Thymus (tissue), 11 donors: ENCODE data around the gene PRRT1B. TPM values are rescaled to one million over a fixed set of nuclear protein-coding genes. Genes with fewer than 3 reads are reported as not detected.

Source experiments
- DNase-seq, 9 donors: peaks; one replicate each; pipeline ENCODE4 v3.0.0-alpha.2; 2013; ENCODE audit warnings: low spot score in 9 of 9, low read depth in 6 of 9, missing footprints in 1 of 9
- H3K27ac ChIP-seq, 2 donors: one replicate each; pipeline ENCODE4 v1.5.1; 2013; ENCODE audit warnings: control low read depth in 1 of 2, low read depth in 1 of 2, low read length in 1 of 2, mild to moderate bottlenecking in 1 of 2, moderate library complexity in 1 of 2
- H3K27me3 ChIP-seq, 2 donors: one replicate each; pipeline ENCODE4 v1.5.1; 2013; ENCODE audit warnings: low read length in 1 of 2; ENCODE audit not compliant: control insufficient read depth in 2 of 2, insufficient read depth in 1 of 2
- H3K36me3 ChIP-seq, 2 donors: one replicate each; pipeline ENCODE4 v1.5.1; 2013; ENCODE audit warnings: low read length in 1 of 2, mild to moderate bottlenecking in 1 of 2, moderate library complexity in 1 of 2; ENCODE audit not compliant: control insufficient read depth in 2 of 2, insufficient read depth in 2 of 2
- H3K4me1 ChIP-seq, 2 donors: one replicate each; pipeline ENCODE4 v1.5.1; 2013; ENCODE audit warnings: low read length in 2 of 2; ENCODE audit not compliant: control insufficient read depth in 2 of 2, insufficient read depth in 2 of 2
- H3K4me3 ChIP-seq, 2 donors: one replicate each; pipeline ENCODE4 v1.5.1; 2013; ENCODE audit warnings: low read length in 2 of 2, control low read depth in 1 of 2, mild to moderate bottlenecking in 1 of 2
- H3K9me3 ChIP-seq, 2 donors: one replicate each; pipeline ENCODE4 v1.5.1; 2013; ENCODE audit warnings: low read length in 1 of 2, mild to moderate bottlenecking in 1 of 2; ENCODE audit not compliant: control insufficient read depth in 2 of 2, insufficient read depth in 1 of 2
- WGBS: extraction: QIAGEN DNeasy Blood & Tissue Kit; methylation state at CpG from one replicate; pipeline ENCODE4 v1.1.7; 2013; 5-methylcytosine and 5-hydroxymethylcytosine counted together
- polyA plus RNA-seq: library from polyadenylated mRNA; stranded (reverse); fragments of 200-250 nt; gene quantifications from one replicate; pipeline ENCODE4 v1.2.3, GENCODE V29; 2013
- total RNA-seq: library from RNA; stranded (reverse); fragments of 120-200 nt; gene quantifications from one replicate; pipeline ENCODE4 v1.2.4, GENCODE V29; 2013
- donor health status: healthy.

Gene PRRT1B
- total and polyA plus RNA-seq, 2 donors, result not detected

DNA sequence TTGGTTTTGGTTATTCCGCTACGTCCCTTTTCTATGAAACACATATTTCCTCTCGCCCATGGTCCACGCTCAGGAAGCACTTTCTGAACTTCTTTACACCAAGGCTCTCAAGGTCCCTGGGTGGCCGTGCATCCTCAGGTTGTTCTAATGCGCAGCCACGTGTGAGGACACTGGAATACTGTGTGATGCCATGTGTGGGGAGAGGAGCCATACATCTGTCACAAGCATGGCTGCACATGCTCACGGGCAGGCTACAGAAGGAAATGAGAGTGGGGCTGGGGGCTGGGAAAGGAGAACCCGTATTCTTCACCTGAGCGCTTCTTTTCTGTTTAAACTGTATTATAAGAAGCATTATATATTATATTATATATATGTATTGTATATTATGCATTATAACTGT lies 36.7 kb downstream of the PRRT1B start:
- peaks cover 26 to 53% of the 10 kb centered on the region in 2 donors for H3K4me1 ChIP-seq

GRCh38 chr9:131582466-131583336 lies 37.4 kb downstream of the PRRT1B start:
- Histone ChIP-seq H3K4me3 (no peak overlapping the region), H3K36me3 (peaks cover 51 to 66% of the 10 kb centered on the region in 2 donors), H3K4me1 (peaks cover 26 to 47% of the 10 kb centered on the region in 2 donors), H3K27ac (no peak overlapping the region), H3K9me3 (no peaks in the 10 kb centered on the region), H3K27me3 (no peaks in the 10 kb centered on the region)
- DNase-seq, result no peak
- 96% methylated on average over 27 of the region's 27 CpGs for WGBS

More for the DNA sequence above, 36.7 kb downstream of the PRRT1B start:
- Histone ChIP-seq H3K27ac (no peak overlapping the region), H3K4me3 (no peak overlapping the region), H3K9me3 (no peaks in the 10 kb centered on the region), H3K36me3 (peaks cover 48 to 65% of the 10 kb centered on the region in 2 donors), H3K27me3 (no peaks in the 10 kb centered on the region)
- 98% methylated on average over 10 of the region's 10 CpGs for WGBS
- DNase-seq, result no peak

GRCh38 chr9:131583337-131583645 lies 38.0 kb downstream of the PRRT1B start:
- H3K27ac ChIP-seq, result no peak overlapping the region
- no peak for DNase-seq
- no peaks in the 10 kb centered on the region for H3K27me3 ChIP-seq
- no peak overlapping the region for H3K4me3 ChIP-seq
- no peaks in the 10 kb centered on the region for H3K9me3 ChIP-seq
- peaks cover 24 to 41% of the 10 kb centered on the region in 2 donors for H3K4me1 ChIP-seq
- 97% methylated on average over 5 of the region's 5 CpGs for WGBS
- peaks cover 57 to 64% of the 10 kb centered on the region in 2 donors for H3K36me3 ChIP-seq

DNA sequence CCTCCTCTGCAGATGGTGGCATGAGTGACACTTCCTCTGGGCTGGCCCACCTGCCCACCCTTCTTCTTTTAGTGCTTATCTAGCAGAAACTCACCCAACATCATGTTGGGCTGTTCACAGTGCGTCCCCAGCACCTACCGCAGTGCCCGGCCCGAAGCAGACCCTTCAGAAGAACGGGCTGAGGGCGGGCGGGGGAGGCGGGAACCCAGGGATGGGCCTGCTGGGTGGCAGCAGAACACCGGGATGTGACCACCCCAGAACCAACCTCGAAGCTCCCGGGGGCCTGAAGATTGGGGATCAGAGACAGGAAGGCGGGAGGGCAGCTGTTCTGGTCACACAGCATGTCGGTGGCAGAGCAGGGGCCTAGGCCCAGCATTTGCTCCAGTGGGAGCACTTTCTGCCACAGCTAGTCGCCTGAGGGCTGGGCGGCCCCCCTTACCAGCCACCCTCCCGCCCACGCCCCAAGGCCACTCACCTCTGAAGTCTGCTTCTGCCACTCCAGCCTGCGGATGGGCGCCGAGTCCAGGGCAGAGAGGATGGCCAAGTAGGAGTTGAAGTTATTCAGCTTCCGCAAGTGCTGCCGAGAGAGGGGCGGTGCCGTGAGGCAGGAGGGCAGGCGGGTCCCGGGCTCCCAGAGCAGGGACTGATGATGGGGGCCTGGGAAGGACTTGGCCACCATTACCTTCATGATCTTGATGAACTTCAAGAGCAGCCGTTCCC lies 38.7 kb downstream of the PRRT1B start:
- WGBS, result 94% methylated on average over 27 of the region's 27 CpGs

GRCh38 chr9:131584858-131585257 lies 39.5 kb downstream of the PRRT1B start:
- peaks cover 61 to 69% of the 10 kb centered on the region in 2 donors for H3K36me3 ChIP-seq
- 85% methylated on average over 7 of the region's 7 CpGs for WGBS
- peak overlapping the region; percentile 32 to 69 for H3K27ac ChIP-seq
- peaks cover 15 to 25% of the 10 kb centered on the region in 2 donors for H3K4me1 ChIP-seq
- peak in 1 of 9 donors; percentile 12 for DNase-seq
- no peaks in the 10 kb centered on the region for H3K27me3 ChIP-seq
- H3K4me3 ChIP-seq, result no peak overlapping the region
- no peaks in the 10 kb centered on the region for H3K9me3 ChIP-seq

More for the DNA sequence above, 38.7 kb downstream of the PRRT1B start:
- DNase-seq, result no peak
- Histone ChIP-seq H3K36me3 (peaks cover 61 to 69% of the 10 kb centered on the region in 2 donors), H3K27me3 (no peaks in the 10 kb centered on the region), H3K27ac (no peak overlapping the region), H3K9me3 (no peaks in the 10 kb centered on the region), H3K4me1 (peaks cover 20 to 34% of the 10 kb centered on the region in 2 donors), H3K4me3 (no peak overlapping the region)

DNA sequence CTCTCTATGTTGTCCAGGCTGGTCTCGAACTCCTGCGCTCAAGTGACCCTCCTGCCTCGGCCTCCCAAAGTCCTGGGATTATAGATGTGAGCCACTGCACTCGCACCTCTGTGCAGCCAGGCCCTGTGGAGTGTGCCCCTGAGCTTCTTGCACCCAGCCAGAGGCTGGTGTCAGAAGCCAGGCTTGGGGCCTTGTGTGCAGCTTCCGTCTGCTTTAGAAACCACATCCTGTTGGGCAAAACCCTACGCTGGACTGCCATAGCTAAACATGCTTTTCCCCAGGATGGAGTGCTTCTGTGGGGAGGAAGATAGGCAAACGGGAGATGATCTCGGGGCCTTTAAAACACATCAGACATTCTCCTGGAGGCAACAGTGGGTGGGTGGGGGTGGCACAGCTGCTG lies 40.1 kb downstream of the PRRT1B start:
- Histone ChIP-seq H3K36me3 (peaks cover 61 to 67% of the 10 kb centered on the region in 2 donors), H3K27me3 (no peaks in the 10 kb centered on the region), H3K4me3 (no peak overlapping the region), H3K9me3 (no peaks in the 10 kb centered on the region), H3K27ac (peak overlapping the region; percentile 32 to 69), H3K4me1 (peaks cover 15 to 29% of the 10 kb centered on the region in 2 donors)
- 18% methylated on average over 8 of the region's 8 CpGs for WGBS
- peak in 7 of 9 donors; percentile 34 to 80 (median 50) for DNase-seq

DNA sequence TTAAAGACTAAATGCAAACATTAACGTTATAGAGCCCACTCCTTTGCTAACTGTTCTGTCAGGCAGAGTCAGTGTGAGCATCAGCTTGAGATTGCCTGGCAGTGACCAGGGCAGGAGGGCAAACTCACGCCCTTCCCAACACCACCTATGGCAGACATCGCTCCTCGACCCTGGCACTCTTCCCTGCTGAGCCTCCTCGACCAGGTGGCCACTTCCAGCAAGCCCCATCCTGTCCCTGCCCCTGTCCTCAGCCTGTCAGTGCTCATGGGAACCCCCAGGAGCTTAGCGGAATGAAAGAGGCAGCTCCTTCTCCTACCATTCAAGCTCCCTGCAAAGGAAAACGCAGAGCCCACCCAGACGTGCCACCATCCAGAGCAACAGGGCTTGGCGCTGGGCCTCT lies 42.0 kb downstream of the PRRT1B start:
- no peak for DNase-seq
- H3K4me3 ChIP-seq, result no peak overlapping the region
- H3K4me1 ChIP-seq, result peaks cover 15 to 40% of the 10 kb centered on the region in 2 donors
- no peak overlapping the region for H3K27ac ChIP-seq
- no peaks in the 10 kb centered on the region for H3K9me3 ChIP-seq
- WGBS, result 95% methylated on average over 9 of the region's 9 CpGs
- no peaks in the 10 kb centered on the region for H3K27me3 ChIP-seq
- peaks cover 55 to 66% of the 10 kb centered on the region in 2 donors for H3K36me3 ChIP-seq

GRCh38 chr9:131587906-131588305 lies 42.6 kb downstream of the PRRT1B start:
- no peak for DNase-seq
- Histone ChIP-seq H3K4me3 (no peak overlapping the region), H3K4me1 (peaks cover 15 to 40% of the 10 kb centered on the region in 2 donors), H3K27ac (no peak overlapping the region), H3K9me3 (no peaks in the 10 kb centered on the region), H3K36me3 (peaks cover 50 to 60% of the 10 kb centered on the region in 2 donors), H3K27me3 (no peaks in the 10 kb centered on the region)
- WGBS, result 98% methylated on average over 14 of the region's 14 CpGs

DNA sequence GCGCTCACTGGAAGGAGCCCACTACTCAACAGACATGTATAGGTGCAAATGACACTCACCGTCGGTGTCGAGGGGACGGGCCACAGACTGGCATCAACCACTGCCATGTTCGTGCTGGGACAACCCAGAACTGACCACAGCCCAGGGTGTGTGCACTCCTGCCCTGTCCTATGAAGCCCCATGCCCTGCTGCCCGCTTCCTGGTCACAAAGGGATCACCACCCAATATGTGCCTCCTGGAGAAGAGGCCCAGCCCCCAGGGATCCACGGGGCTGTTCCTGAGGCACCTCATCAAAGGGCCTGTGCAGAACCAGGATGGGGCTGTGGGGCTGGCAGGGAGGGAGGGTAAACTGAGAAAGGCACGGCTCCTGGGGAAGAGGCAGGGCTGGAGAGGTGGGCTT lies 43.1 kb downstream of the PRRT1B start:
- WGBS, result 98% methylated on average over 9 of the region's 9 CpGs
- H3K9me3 ChIP-seq, result no peaks in the 10 kb centered on the region
- H3K36me3 ChIP-seq, result peaks cover 45 to 55% of the 10 kb centered on the region in 2 donors

More for the DNA sequence above, 43.1 kb downstream of the PRRT1B start:
- no peak overlapping the region for H3K4me3 ChIP-seq
- DNase-seq, result no peak
- peaks cover 15 to 40% of the 10 kb centered on the region in 2 donors for H3K4me1 ChIP-seq
- H3K27me3 ChIP-seq, result no peaks in the 10 kb centered on the region
- no peak overlapping the region for H3K27ac ChIP-seq
